Bronchial epithelial cell (primary cell): Measurements from ENCODE around the gene AP1S3. TPM values are rescaled to one million over a fixed set of nuclear protein-coding genes. Genes with fewer than 3 reads are reported as not detected.

Experiments
- DNase-seq: peaks from one replicate; pipeline ENCODE4 v3.0.0-alpha.2; 2010; ENCODE audit warnings: low read depth
- FAIRE-seq: peaks from 2 replicates; lab custom pipeline; 2011; peaks lifted over from hg19 to GRCh38; lab: Jason Lieb, UNC
- H3K27me3 ChIP-seq: 2 replicates; pipeline ENCODE4 v1.5.1; 2011; ENCODE audit warnings: low read length; ENCODE audit not compliant: control insufficient read depth, insufficient read depth
- H3K36me3 ChIP-seq: 2 replicates; pipeline ENCODE4 v1.5.1; 2011; ENCODE audit warnings: low read length; ENCODE audit not compliant: control insufficient read depth, insufficient read depth
- H3K4me3 ChIP-seq: 2 replicates; pipeline ENCODE4 v1.5.1; 2011; ENCODE audit warnings: mild to moderate bottlenecking, low read depth, low read length, control low read depth
- total RNA-seq: library from RNA; depleted of rRNA; stranded (reverse); fragments of >200 nt; gene quantifications from 2 replicates; pipeline ENCODE4 v1.2.1, GENCODE V29; 2014
- TF ChIP-seq, protein P1 (sequence below): IDR thresholded peaks from 2 replicates; pipeline ENCODE4 v1.5.1; 2011; ENCODE audit warnings: mild to moderate bottlenecking, moderate library complexity, low read length, control low read depth, inconsistent platforms; ENCODE audit not compliant: insufficient read depth, severe bottlenecking

The AP1S3 gene
- total RNA-seq, 1 donor from 2014 or later: 59.5 TPM

GRCh38 chr2:223711596-223712326, 125.6 kb downstream of the AP1S3 start:
- no peaks in the 10 kb centered on the region for H3K27me3 ChIP-seq
- no peaks in the 10 kb centered on the region for H3K36me3 ChIP-seq
- TF ChIP-seq, protein P1, sequence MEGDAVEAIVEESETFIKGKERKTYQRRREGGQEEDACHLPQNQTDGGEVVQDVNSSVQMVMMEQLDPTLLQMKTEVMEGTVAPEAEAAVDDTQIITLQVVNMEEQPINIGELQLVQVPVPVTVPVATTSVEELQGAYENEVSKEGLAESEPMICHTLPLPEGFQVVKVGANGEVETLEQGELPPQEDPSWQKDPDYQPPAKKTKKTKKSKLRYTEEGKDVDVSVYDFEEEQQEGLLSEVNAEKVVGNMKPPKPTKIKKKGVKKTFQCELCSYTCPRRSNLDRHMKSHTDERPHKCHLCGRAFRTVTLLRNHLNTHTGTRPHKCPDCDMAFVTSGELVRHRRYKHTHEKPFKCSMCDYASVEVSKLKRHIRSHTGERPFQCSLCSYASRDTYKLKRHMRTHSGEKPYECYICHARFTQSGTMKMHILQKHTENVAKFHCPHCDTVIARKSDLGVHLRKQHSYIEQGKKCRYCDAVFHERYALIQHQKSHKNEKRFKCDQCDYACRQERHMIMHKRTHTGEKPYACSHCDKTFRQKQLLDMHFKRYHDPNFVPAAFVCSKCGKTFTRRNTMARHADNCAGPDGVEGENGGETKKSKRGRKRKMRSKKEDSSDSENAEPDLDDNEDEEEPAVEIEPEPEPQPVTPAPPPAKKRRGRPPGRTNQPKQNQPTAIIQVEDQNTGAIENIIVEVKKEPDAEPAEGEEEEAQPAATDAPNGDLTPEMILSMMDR: no peak
- H3K4me3 ChIP-seq: no peak overlapping the region
- DNase-seq: no peak
- no peak for FAIRE-seq

Other genes with a start within 250 kb of the AP1S3 start
- 0.13 and 0.26 TPM in 2 replicates for gene SCG2, start 235.2 kb downstream of the AP1S3 start, total RNA-seq
- gene WDFY1, start 107.8 kb upstream of the AP1S3 start, total RNA-seq: 92.7 and 111 TPM in 2 replicates
- gene MRPL44, start 119.9 kb upstream of the AP1S3 start, total RNA-seq: 25.7 and 32.9 TPM in 2 replicates
- gene SERPINE2, start 201.7 kb upstream of the AP1S3 start, total RNA-seq: 85.8 and 95.3 TPM in 2 replicates